Trophoblast cell (in vitro differentiated cells and primary cell): Measurements from ENCODE around the gene MRPL3.

ENCODE experiments used
- DNase-seq, 2 donors: peaks; one replicate each; pipeline ENCODE4 v3.0.0-alpha.2; 2016
- H2AFZ ChIP-seq: 2 replicates; pipeline ENCODE4 v1.6.1; 2013; ENCODE audit warnings: low read length, moderate library complexity, mild to moderate bottlenecking; ENCODE audit not compliant: insufficient read depth, poor library complexity
- H2AK5ac ChIP-seq: 2 replicates; pipeline ENCODE4 v1.6.1; 2013; ENCODE audit warnings: mild to moderate bottlenecking, low read length
- H2BK120ac ChIP-seq: 2 replicates; pipeline ENCODE4 v1.6.1; 2013; ENCODE audit warnings: low read length, mild to moderate bottlenecking, moderate library complexity; ENCODE audit not compliant: insufficient read depth, poor library complexity
- H2BK12ac ChIP-seq: 2 replicates; pipeline ENCODE4 v1.6.1; 2013; ENCODE audit warnings: mild to moderate bottlenecking, low read length, moderate library complexity
- H2BK5ac ChIP-seq: 2 replicates; pipeline ENCODE4 v1.6.1; 2013; ENCODE audit warnings: low read length, low read depth, moderate library complexity, mild to moderate bottlenecking; ENCODE audit not compliant: poor library complexity
- H3K14ac ChIP-seq: 2 replicates; pipeline ENCODE4 v1.6.1; 2013; ENCODE audit warnings: mild to moderate bottlenecking, low read length
- H3K18ac ChIP-seq: 2 replicates; pipeline ENCODE4 v1.6.1; 2013; ENCODE audit warnings: mild to moderate bottlenecking, low read length
- H3K23ac ChIP-seq: 2 replicates; pipeline ENCODE4 v1.6.1; 2013; ENCODE audit warnings: low read length
- H3K27ac ChIP-seq: 2 replicates; pipeline ENCODE4 v1.5.1; 2013; ENCODE audit warnings: low read depth, mild to moderate bottlenecking, inconsistent platforms, low read length, moderate library complexity
- H3K27me3 ChIP-seq: 2 replicates; pipeline ENCODE4 v1.6.1; 2013; ENCODE audit warnings: inconsistent platforms, mild to moderate bottlenecking, low read length, moderate library complexity; ENCODE audit not compliant: insufficient read depth
- H3K36me3 ChIP-seq, 2 experiments: 1 replicate in 1 of 2; 2 replicates in 1 of 2; pipeline ENCODE4 v1.6.1; 2013; ENCODE audit warnings: low read length in 2 of 2, mild to moderate bottlenecking in 2 of 2, moderate library complexity in 1 of 2; ENCODE audit not compliant: insufficient read depth in 2 of 2, control insufficient read depth in 1 of 2
- H3K4ac ChIP-seq: 2 replicates; pipeline ENCODE4 v1.6.1; 2013; ENCODE audit warnings: low read depth, mild to moderate bottlenecking, low read length, moderate library complexity
- H3K4me1 ChIP-seq, 2 experiments: 1 replicate in 1 of 2; 2 replicates in 1 of 2; pipeline ENCODE4 v1.6.1; 2013; ENCODE audit warnings: low read length in 2 of 2, mild to moderate bottlenecking in 2 of 2, moderate library complexity in 1 of 2; ENCODE audit not compliant: insufficient read depth in 2 of 2, control insufficient read depth in 1 of 2
- H3K4me2 ChIP-seq: 2 replicates; pipeline ENCODE4 v1.6.1; 2013; ENCODE audit warnings: inconsistent platforms, mild to moderate bottlenecking, low read length, moderate library complexity
- H3K4me3 ChIP-seq: 2 replicates; pipeline ENCODE4 v1.5.1; 2013; ENCODE audit warnings: mild to moderate bottlenecking, low read depth, low read length, inconsistent platforms
- H3K79me1 ChIP-seq: one replicate; pipeline ENCODE4 v1.6.1; 2013; ENCODE audit warnings: low read length
- H3K79me2 ChIP-seq: 2 replicates; pipeline ENCODE4 v1.6.1; 2013; ENCODE audit warnings: low read length, mild to moderate bottlenecking; ENCODE audit not compliant: control insufficient read depth, insufficient read depth, poor library complexity
- H3K9ac ChIP-seq: 2 replicates; pipeline ENCODE4 v1.6.1; 2013; ENCODE audit warnings: mild to moderate bottlenecking, low read length
- H3K9me3 ChIP-seq: 2 replicates; pipeline ENCODE4 v1.6.1; 2013; ENCODE audit warnings: low read depth, mild to moderate bottlenecking, control low read depth, inconsistent platforms, low read length; ENCODE audit not compliant: insufficient read depth
- H4K12ac ChIP-seq: 2 replicates; pipeline ENCODE4 v1.6.1; 2013; ENCODE audit warnings: low read depth, mild to moderate bottlenecking, low read length, moderate library complexity
- H4K8ac ChIP-seq: 2 replicates; pipeline ENCODE4 v1.6.1; 2013; ENCODE audit warnings: low read depth, mild to moderate bottlenecking, low read length, moderate library complexity
- H4K91ac ChIP-seq: one replicate; pipeline ENCODE4 v1.6.1; 2013; ENCODE audit warnings: low read depth, mild to moderate bottlenecking, low read length, moderate library complexity
- WGBS: extraction: QIAGEN DNeasy Blood & Tissue Kit; methylation state at CpG from one replicate; pipeline ENCODE4 v1.1.7; 2013; ENCODE audit warnings: missing lambda C conversion rate; ENCODE audit not compliant: insufficient read length, insufficient coverage; ENCODE audit errors: extremely low coverage; 5-methylcytosine and 5-hydroxymethylcytosine counted together

The MRPL3 gene

GRCh38 chr3:131431754-131432153 lies 71.0 kb downstream of the MRPL3 start:
- no peaks in the 10 kb centered on the region for H3K27me3 ChIP-seq
- no peak overlapping the region for H3K4me2 ChIP-seq
- H4K8ac ChIP-seq: no peak overlapping the region
- no peaks in the 10 kb centered on the region for H3K9me3 ChIP-seq
- no peak overlapping the region for H2BK120ac ChIP-seq
- H3K27ac ChIP-seq: no peak overlapping the region
- no peak overlapping the region for H3K4ac ChIP-seq
- no peaks in the 10 kb centered on the region for H3K79me1 ChIP-seq
- no peaks in the 10 kb centered on the region for H3K79me2 ChIP-seq
- H2BK12ac ChIP-seq: no peak overlapping the region
- H4K91ac ChIP-seq: no peak overlapping the region
- no peaks in the 10 kb centered on the region for H3K36me3 ChIP-seq
- WGBS: no CpG with 5 or more reads among the region's 5 CpGs
- H2AFZ ChIP-seq: no peak overlapping the region
- no peak overlapping the region for H2BK5ac ChIP-seq
- H2AK5ac ChIP-seq: no peak overlapping the region
- H3K4me3 ChIP-seq: no peak overlapping the region
- no peak overlapping the region for H4K12ac ChIP-seq
- H3K4me1 ChIP-seq: no peaks in the 10 kb centered on the region
- no peak overlapping the region for H3K18ac ChIP-seq
- no peak overlapping the region for H3K23ac ChIP-seq
- no peak for DNase-seq
- no peak overlapping the region for H3K14ac ChIP-seq
- H3K9ac ChIP-seq: no peak overlapping the region

GRCh38 chr3:131427226-131427625 lies 75.5 kb downstream of the MRPL3 start:
- Histone ChIP-seq H3K27ac (no peak overlapping the region), H2BK120ac (no peak overlapping the region), H3K36me3 (no peaks in the 10 kb centered on the region), H3K23ac (no peak overlapping the region), H3K4me3 (no peak overlapping the region), H2AK5ac (no peak overlapping the region), H3K79me2 (no peaks in the 10 kb centered on the region), H2BK12ac (no peak overlapping the region), H4K12ac (no peak overlapping the region), H3K9ac (no peak overlapping the region), H4K91ac (no peak overlapping the region), H3K79me1 (no peaks in the 10 kb centered on the region), H3K4ac (no peak overlapping the region), H3K4me2 (no peak overlapping the region), H2AFZ (no peak overlapping the region), H4K8ac (no peak overlapping the region), H3K9me3 (no peaks in the 10 kb centered on the region), H3K27me3 (no peaks in the 10 kb centered on the region), H2BK5ac (no peak overlapping the region), H3K18ac (no peak overlapping the region), H3K4me1 (no peaks in the 10 kb centered on the region), H3K14ac (no peak overlapping the region)
- no CpG with 5 or more reads among the region's 2 CpGs for WGBS
- DNase-seq: no peak

GRCh38 chr3:131421957-131422498 lies 80.7 kb downstream of the MRPL3 start:
- Histone ChIP-seq H3K23ac (no peak overlapping the region), H3K79me2 (no peaks in the 10 kb centered on the region), H3K14ac (no peak overlapping the region), H4K91ac (no peak overlapping the region), H2AK5ac (no peak overlapping the region), H2BK120ac (no peak overlapping the region), H3K9me3 (no peaks in the 10 kb centered on the region), H2AFZ (no peak overlapping the region), H4K8ac (no peak overlapping the region), H3K4me1 (no peaks in the 10 kb centered on the region), H2BK12ac (no peak overlapping the region), H3K9ac (no peak overlapping the region), H3K18ac (no peak overlapping the region), H3K36me3 (no peaks in the 10 kb centered on the region), H3K79me1 (no peaks in the 10 kb centered on the region), H3K4ac (no peak overlapping the region), H3K27ac (no peak overlapping the region), H3K27me3 (no peaks in the 10 kb centered on the region), H3K4me2 (no peak overlapping the region), H2BK5ac (no peak overlapping the region), H3K4me3 (no peak overlapping the region), H4K12ac (no peak overlapping the region)
- no peak for DNase-seq

GRCh38 chr3:131421301-131421700 lies 81.5 kb downstream of the MRPL3 start:
- no peak overlapping the region for H2BK120ac ChIP-seq
- H3K36me3 ChIP-seq: no peaks in the 10 kb centered on the region
- no peaks in the 10 kb centered on the region for H3K4me1 ChIP-seq
- no peak overlapping the region for H3K23ac ChIP-seq
- no peak overlapping the region for H2BK12ac ChIP-seq
- DNase-seq: no peak
- H3K9ac ChIP-seq: no peak overlapping the region
- no peak overlapping the region for H3K4me3 ChIP-seq
- H3K4ac ChIP-seq: no peak overlapping the region
- WGBS: no CpG with 5 or more reads among the region's 1 CpG
- no peaks in the 10 kb centered on the region for H3K79me2 ChIP-seq
- no peaks in the 10 kb centered on the region for H3K9me3 ChIP-seq
- no peak overlapping the region for H3K14ac ChIP-seq
- no peak overlapping the region for H3K27ac ChIP-seq
- H2AK5ac ChIP-seq: no peak overlapping the region
- no peak overlapping the region for H4K91ac ChIP-seq
- no peak overlapping the region for H3K18ac ChIP-seq
- H2BK5ac ChIP-seq: no peak overlapping the region
- H4K12ac ChIP-seq: no peak overlapping the region
- no peaks in the 10 kb centered on the region for H3K79me1 ChIP-seq
- no peak overlapping the region for H2AFZ ChIP-seq
- H3K27me3 ChIP-seq: no peaks in the 10 kb centered on the region
- H4K8ac ChIP-seq: no peak overlapping the region
- no peak overlapping the region for H3K4me2 ChIP-seq
